Adrenal gland (tissue), 12 donors: Measurements from ENCODE around the gene MARCHF3. TPM values are rescaled to one million over a fixed set of nuclear protein-coding genes. Genes with fewer than 3 reads are reported as not detected.
"Not testable (repeated sequence)": the region's sequence is repeated elsewhere in the genome, so short reads cannot be mapped to it uniquely, and the experiment has no call there.

ENCODE experiments used
- DNase-seq, 7 donors: peaks; one replicate each; pipeline ENCODE4 v3.0.0-alpha.2; 2019 to 2020
- H3K27ac ChIP-seq, 5 donors: fragments of 200-600 bp; sonication (generic) in 4 of 5; 1 replicate in 3 of 5; 2 replicates in 2 of 5; pipeline versions ENCODE4 v1.5.1 to v1.8.0; 2016 to 2020; ENCODE audit warnings: mild to moderate bottlenecking in 1 of 5
- H3K27me3 ChIP-seq: fragments of 200-600 bp; 2 replicates; pipeline ENCODE4 v1.8.0; 2021
- H3K36me3 ChIP-seq, 2 donors: fragments of 200-600 bp; replicated peaks in 1 of 2; 1 replicate in 1 of 2; 2 replicates in 1 of 2; pipeline versions ENCODE4 v1.5.1 to v1.8.0; 2018 to 2022
- H3K4me1 ChIP-seq, 2 donors: fragments of 200-600 bp; replicated peaks in 1 of 2; 1 replicate in 1 of 2; 2 replicates in 1 of 2; pipeline versions ENCODE4 v1.5.1 to v1.8.0; 2018 to 2021
- H3K4me3 ChIP-seq, 4 donors: fragments of 200-600 bp; sonication (generic) in 3 of 4; one replicate each; pipeline ENCODE4 v1.5.1; 2016 to 2018
- H3K9me3 ChIP-seq, 3 donors: fragments of 200-600 bp; sonication (generic) in 1 of 3; replicated peaks in 1 of 3; 1 replicate in 2 of 3; 2 replicates in 1 of 3; pipeline versions ENCODE4 v1.5.1 to v1.8.0; 2016 to 2021
- POLR2A ChIP-seq, 2 donors: fragments of 450-650 bp; IDR thresholded peaks; one replicate each; pipeline ENCODE4 v1.6.1; 2017; ENCODE audit warnings: antibody characterized with exemption in 2 of 2, mild to moderate bottlenecking in 2 of 2, moderate library complexity in 1 of 2
- WGBS, 4 donors: extraction: QIAGEN DNeasy Blood & Tissue Kit in 2 of 4; methylation state at CpG; one replicate each; pipeline versions ENCODE4 v1.1.5 to v1.1.7; 2013 to 2017; 5-methylcytosine and 5-hydroxymethylcytosine counted together
- intact Hi-C, 2 donors: fragments of 100-400 bp; cut with DNase I; formaldehyde crosslinking; loops; one replicate each; pipeline versions ENCODE4 v1.14.1 to v1.15.0; 2022 to 2023
- polyA plus RNA-seq, 3 donors: library from polyadenylated mRNA; stranded (reverse); fragments of 200-250 nt in 2 of 3; fragments of 350-450 nt in 1 of 3; fragmentation: Illumina TruSeq in 1 of 3; extraction: RNeasy Lipid Tissue Mini Kit (QIAGEN cat#74804) in 1 of 3; gene quantifications; one replicate each; pipeline ENCODE4 v1.2.3, GENCODE V29; 2013 to 2014
- total RNA-seq, 9 donors: library from RNA; depleted of rRNA in 4 of 9; stranded (reverse); fragments of >200 nt in 4 of 9; fragments of 120-200 nt in 1 of 9; fragmentation: NEBNext Ultra II Directional in 1 of 9; extraction: Animal tissue kit (Norgen Biotek cat#: 25700) in 1 of 9; gene quantifications; one replicate each; pipeline versions ENCODE4 v1.1.0 to v1.2.4, GENCODE V29; 2013 to 2023
- TF ChIP-seq, protein P1 (sequence below), 6 experiments: fragments of 450-650 bp in 4 of 6; fragments of 200-600 bp in 2 of 6; sonication (generic) in 1 of 6; IDR thresholded peaks; 1 replicate in 5 of 6; 2 replicates in 1 of 6; pipeline versions ENCODE4 v1.5.1 to v1.8.0; 2016 to 2021; ENCODE audit warnings: antibody characterized with exemption in 6 of 6, mild to moderate bottlenecking in 2 of 6, moderate library complexity in 1 of 6
- donor health status: healthy with polysubstance abuse.
- donor health status: Bipolar disorder and iron deficiency.
- donor health status: DM: yes; HTN: yes; CAD: no.
- donor health status: DM: no; HTN: no; CAD: no.
- donor health status: DM: no; HTN: no; CAD: no.
- donor health status: DM: yes; HTN: yes; CAD: no.

Gene MARCHF3
- total and polyA plus RNA-seq, 12 donors: 3.9 to 48.9 (median 12.2) TPM

DNA sequence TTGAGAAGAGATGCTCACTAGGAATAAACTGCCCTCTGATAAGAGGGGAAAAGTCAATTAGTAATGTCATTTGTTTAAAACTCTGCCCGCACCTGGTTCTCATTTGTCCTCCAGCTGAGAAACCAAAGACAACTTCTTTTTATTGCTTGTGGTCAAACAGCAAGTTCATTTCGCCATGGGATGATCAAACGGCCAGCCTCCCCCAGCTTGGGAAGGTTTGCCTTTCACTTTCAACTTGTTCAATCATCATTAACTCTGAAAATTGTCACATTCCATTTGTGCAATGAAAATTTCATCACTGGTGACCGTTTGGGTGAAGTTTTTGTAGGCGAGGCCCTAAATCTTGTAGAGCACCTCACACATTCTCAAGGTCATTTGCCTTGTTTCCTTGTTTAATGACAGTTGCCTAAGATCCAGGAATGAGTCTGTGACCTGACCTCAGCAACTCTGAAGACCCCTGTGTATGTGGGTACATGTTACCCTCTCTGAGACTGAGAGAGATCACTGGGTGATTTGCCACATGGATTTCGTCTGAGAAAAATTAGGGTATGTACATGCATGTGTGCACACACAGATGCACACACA is 117.7 kb downstream of the MARCHF3 start:
- no peaks in the 10 kb centered on the region for H3K4me1 ChIP-seq
- 83 to 90% (median 84%) methylated on average over 6 of the region's 6 CpGs for WGBS, 4 donors

DNA sequence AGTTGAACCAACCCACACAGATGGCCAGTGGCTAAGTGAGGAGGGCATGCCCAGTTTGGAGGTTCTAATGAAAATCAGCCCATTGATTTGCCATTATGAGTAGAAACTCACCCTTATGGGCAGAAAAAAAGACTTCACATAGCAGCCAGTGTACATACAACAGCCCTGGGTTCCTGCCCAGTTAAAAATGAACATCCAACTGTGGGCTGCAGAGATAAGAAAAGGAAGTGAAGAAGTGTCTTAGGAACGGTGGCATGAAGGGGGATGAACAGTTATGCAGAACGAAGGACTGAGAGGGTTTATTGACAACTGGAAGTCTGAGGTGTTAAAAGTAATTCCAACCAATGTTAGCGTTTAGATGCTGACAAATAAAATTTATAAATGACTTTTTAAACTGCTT is 118.4 kb downstream of the MARCHF3 start:
- no peaks in the 10 kb centered on the region for H3K4me1 ChIP-seq
- no peaks in the 10 kb centered on the region for H3K27me3 ChIP-seq
- intact Hi-C loops: no loop called here
- 78 to 87% (median 79%) methylated on average over 3 of the region's 3 CpGs for WGBS, 4 donors
- no peaks in the 10 kb centered on the region for H3K36me3 ChIP-seq
- no peaks in the 10 kb centered on the region for H3K9me3 ChIP-seq
- H3K4me3 ChIP-seq: no peak overlapping the region
- no peak for TF ChIP-seq POLR2A (IDR thresholded peaks at IDR 0.05)
- TF ChIP-seq, protein P1, sequence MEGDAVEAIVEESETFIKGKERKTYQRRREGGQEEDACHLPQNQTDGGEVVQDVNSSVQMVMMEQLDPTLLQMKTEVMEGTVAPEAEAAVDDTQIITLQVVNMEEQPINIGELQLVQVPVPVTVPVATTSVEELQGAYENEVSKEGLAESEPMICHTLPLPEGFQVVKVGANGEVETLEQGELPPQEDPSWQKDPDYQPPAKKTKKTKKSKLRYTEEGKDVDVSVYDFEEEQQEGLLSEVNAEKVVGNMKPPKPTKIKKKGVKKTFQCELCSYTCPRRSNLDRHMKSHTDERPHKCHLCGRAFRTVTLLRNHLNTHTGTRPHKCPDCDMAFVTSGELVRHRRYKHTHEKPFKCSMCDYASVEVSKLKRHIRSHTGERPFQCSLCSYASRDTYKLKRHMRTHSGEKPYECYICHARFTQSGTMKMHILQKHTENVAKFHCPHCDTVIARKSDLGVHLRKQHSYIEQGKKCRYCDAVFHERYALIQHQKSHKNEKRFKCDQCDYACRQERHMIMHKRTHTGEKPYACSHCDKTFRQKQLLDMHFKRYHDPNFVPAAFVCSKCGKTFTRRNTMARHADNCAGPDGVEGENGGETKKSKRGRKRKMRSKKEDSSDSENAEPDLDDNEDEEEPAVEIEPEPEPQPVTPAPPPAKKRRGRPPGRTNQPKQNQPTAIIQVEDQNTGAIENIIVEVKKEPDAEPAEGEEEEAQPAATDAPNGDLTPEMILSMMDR (IDR thresholded peaks at IDR 0.05): no peak
- H3K27ac ChIP-seq: no peak overlapping the region
- DNase-seq: no peak

More for the DNA sequence above, 117.7 kb downstream of the MARCHF3 start:
- TF ChIP-seq, protein P1 (IDR thresholded peaks at IDR 0.05): no peak
- TF ChIP-seq POLR2A (IDR thresholded peaks at IDR 0.05): no peak
- Histone ChIP-seq H3K4me3 (no peak overlapping the region), H3K27ac (no peak overlapping the region), H3K9me3 (no peaks in the 10 kb centered on the region), H3K36me3 (no peaks in the 10 kb centered on the region), H3K27me3 (no peaks in the 10 kb centered on the region)
- intact Hi-C loops: no loop called here
- no peak for DNase-seq

DNA sequence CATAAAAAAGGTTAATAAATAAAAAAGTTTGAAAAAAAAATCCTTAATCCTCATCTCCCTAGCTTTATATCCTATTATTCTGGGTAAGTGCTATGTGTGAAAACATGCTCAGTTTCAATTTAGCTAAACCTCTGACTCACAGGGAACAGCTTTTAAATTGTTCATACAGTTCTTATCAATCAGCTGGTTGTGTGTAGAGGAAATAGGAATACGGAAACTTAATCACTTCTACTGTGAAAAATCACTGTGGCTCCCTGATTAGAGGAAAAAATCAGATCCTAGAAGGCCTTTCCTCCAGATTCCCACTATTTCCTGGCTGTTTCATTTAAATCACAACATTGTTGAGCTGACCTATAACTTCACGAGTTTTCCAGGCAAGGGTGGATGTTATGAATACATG is 120.5 kb downstream of the MARCHF3 start:
- intact Hi-C loops: no loop called here
- 92 to 95% (median 94%) methylated on average over 2 of the region's 2 CpGs for WGBS, 4 donors

DNA sequence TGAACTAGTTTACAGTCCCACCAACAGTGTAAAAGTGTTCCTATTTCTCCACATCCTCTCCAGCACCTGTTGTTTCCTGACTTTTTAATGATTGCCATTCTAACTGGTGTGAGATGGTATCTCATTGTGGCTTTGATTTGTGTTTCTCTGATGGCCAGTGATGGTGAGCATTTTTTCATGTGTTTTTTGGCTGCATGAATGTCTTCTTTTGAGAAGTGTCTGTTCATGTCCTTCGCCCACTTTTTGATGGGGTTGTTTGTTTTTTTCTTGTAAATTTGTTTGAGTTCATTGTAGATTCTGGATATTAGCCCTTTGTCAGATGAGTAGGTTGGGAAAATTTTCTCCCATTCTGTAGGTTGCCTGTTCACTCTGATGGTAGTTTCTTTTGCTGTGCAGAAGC is 126.0 kb downstream of the MARCHF3 start:
- H3K27ac ChIP-seq, DNase-seq, H3K27me3 ChIP-seq, H3K36me3 ChIP-seq, H3K9me3 ChIP-seq, H3K4me1 ChIP-seq, H3K4me3 ChIP-seq, intact Hi-C loops: not testable (repeated sequence)
- WGBS, 4 donors: 88% methylated on average over 1 of the region's 1 CpG; no CpG with 5 or more reads in 3 of the 4 donors

More for the DNA sequence above, 120.5 kb downstream of the MARCHF3 start:
- Histone ChIP-seq H3K4me1 (no peaks in the 10 kb centered on the region), H3K36me3 (no peaks in the 10 kb centered on the region), H3K9me3 (no peaks in the 10 kb centered on the region), H3K27ac (no peak overlapping the region), H3K4me3 (no peak overlapping the region), H3K27me3 (no peaks in the 10 kb centered on the region)
- no peak for TF ChIP-seq POLR2A (IDR thresholded peaks at IDR 0.05)
- TF ChIP-seq, protein P1 (IDR thresholded peaks at IDR 0.05): no peak
- no peak for DNase-seq

DNA sequence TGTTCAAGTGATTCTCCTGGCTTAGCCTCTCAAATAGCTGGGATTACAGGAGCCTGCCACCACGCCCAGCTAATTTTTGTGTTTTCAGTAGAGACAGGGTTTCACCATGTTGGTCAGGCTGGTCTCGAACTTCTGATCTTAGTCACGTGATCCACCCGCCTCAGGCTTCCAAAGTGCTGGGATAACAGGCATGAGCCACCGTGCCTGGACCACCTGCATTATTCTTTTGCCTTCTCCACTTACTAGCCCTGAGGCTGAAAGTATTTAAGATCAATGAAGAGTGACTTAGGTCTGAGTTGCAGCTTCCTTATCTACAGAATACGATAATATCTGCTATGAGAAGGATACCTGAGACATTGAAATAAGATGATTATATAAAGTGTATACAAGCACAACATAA is 129.6 kb downstream of the MARCHF3 start:
- TF ChIP-seq, protein P1 (IDR thresholded peaks at IDR 0.05): no peak
- TF ChIP-seq POLR2A (IDR thresholded peaks at IDR 0.05): no peak
- DNase-seq: no peak
- Histone ChIP-seq H3K4me1 (no peaks in the 10 kb centered on the region), H3K27me3 (no peaks in the 10 kb centered on the region), H3K36me3 (no peaks in the 10 kb centered on the region), H3K9me3 (no peaks in the 10 kb centered on the region), H3K4me3 (no peak overlapping the region), H3K27ac (no peak overlapping the region)
- intact Hi-C loops: no loop called here
- 96 to 98% (median 98%) methylated on average over 6 of the region's 6 CpGs for WGBS, 4 donors
